Frontal cortex (tissue), 4 donors: Measurements from ENCODE around the gene HEMGN. TPM values are rescaled to one million over a fixed set of nuclear protein-coding genes. Genes with fewer than 3 reads are reported as not detected.
"Not testable (repeated sequence)": the region's sequence is repeated elsewhere in the genome, so short reads cannot be mapped to it uniquely, and the experiment has no call there.

Experiments
- DNase-seq, 2 donors: peaks; one replicate each; pipeline ENCODE4 v3.0.0; 2012; ENCODE audit warnings: low spot score in 2 of 2
- FAIRE-seq: peaks from 2 replicates; lab custom pipeline; 2012; peaks lifted over from hg19 to GRCh38; lab: Jason Lieb, UNC
- total RNA-seq: library from RNA; depleted of rRNA; stranded (reverse); fragments of >200 nt; gene quantifications from one replicate; pipeline ENCODE4 v1.2.3, GENCODE V29; 2014
- donor health status: control.
- donor health status: control.
- donor health status: control.

Gene HEMGN, protein sequence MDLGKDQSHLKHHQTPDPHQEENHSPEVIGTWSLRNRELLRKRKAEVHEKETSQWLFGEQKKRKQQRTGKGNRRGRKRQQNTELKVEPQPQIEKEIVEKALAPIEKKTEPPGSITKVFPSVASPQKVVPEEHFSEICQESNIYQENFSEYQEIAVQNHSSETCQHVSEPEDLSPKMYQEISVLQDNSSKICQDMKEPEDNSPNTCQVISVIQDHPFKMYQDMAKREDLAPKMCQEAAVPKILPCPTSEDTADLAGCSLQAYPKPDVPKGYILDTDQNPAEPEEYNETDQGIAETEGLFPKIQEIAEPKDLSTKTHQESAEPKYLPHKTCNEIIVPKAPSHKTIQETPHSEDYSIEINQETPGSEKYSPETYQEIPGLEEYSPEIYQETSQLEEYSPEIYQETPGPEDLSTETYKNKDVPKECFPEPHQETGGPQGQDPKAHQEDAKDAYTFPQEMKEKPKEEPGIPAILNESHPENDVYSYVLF
- 3.7 TPM for total RNA-seq

DNA sequence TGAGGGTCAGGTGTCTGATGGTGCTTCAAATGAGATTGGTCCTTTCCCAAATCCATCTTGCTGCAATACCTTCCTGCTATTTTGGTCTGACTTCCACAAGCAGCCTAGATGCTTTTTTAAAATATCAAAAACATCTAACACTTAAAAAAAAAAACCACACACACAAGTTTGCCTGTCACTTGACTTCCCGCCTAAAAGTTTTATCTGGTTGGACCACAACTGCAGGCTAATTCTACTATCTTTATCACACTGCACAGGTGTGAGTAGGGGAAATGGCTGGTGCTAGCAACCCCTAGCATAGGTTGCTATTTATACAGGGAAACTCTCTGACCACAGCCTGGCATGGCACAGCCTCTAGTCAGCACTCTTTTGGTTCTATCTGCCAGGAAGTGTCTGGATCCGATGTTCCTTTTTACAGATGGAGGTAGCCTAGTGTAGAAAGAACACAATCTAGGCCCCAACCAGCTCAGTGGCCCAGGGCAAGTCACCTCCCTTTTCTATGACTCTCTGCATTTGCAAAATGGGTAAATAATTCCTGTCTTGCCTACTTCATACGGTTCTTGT, at the start of gene HEMGN:
Gene HEMGN, minus strand, starts transcription at position 92 of the 564 bp plus-strand sequence. Its CDS starts 36 bp downstream, at position 56.
- FAIRE-seq (no peak), DNase-seq (no peak)

DNA sequence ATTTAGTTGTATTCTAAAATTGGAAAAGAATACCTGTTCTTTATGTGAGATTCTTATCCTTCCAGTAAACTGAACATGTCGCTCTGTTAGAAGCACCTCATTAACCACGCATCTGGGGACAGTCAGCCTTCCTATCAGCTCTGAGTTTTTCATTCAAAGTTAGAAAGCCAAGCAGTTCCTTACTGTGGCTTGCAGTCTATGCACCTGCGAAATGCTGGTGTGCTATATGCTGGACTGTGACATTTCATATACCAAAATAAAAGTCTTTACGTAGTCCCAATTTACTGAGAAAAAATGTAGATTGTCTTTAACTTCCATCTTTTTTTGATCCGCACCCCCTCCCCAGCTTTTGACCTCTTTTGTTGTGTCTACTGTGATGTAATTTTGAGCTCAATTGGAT, 49.5 kb upstream of the HEMGN start:
- no peak for FAIRE-seq
- no peak for DNase-seq

DNA sequence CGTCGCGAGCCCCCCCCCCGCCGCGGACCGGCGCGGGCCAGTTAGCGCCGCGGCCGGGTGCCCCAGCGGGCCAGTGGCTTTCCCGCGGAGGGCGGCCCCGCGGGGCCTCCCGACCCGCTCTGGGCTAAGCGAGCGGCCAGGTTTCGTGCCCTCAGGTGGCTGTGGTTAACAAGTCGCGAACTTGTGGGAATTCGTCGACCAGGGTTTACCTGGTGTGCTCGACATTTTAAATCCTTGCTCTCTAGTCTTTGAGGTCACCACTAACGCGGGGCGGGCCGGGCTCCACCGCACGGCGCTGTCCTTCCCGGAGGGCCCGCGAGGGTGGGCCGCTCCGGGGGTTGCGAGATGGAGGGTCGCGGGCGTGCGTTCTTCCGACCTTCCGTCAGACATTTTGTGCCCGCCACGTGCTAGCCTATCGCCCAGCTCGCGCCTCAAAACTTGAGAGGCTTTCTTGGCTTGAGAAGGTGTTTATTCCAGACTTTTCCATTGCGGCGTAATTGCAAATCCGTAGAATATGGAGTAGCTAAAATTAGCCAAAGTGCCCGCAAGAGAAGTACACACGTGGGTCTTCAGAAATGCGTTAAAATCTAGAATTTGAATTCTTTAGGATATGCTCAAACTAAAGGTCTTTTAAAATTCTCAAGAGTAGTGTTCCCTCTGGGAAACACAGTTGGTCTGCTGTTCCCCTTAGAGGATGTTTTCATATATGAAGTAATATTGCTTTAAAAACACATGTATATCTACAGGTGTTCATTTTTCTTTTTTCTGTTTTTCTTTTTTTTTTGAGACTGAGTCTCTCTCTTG, 47.3 kb upstream of the HEMGN start:
- FAIRE-seq, result no peak

DNA sequence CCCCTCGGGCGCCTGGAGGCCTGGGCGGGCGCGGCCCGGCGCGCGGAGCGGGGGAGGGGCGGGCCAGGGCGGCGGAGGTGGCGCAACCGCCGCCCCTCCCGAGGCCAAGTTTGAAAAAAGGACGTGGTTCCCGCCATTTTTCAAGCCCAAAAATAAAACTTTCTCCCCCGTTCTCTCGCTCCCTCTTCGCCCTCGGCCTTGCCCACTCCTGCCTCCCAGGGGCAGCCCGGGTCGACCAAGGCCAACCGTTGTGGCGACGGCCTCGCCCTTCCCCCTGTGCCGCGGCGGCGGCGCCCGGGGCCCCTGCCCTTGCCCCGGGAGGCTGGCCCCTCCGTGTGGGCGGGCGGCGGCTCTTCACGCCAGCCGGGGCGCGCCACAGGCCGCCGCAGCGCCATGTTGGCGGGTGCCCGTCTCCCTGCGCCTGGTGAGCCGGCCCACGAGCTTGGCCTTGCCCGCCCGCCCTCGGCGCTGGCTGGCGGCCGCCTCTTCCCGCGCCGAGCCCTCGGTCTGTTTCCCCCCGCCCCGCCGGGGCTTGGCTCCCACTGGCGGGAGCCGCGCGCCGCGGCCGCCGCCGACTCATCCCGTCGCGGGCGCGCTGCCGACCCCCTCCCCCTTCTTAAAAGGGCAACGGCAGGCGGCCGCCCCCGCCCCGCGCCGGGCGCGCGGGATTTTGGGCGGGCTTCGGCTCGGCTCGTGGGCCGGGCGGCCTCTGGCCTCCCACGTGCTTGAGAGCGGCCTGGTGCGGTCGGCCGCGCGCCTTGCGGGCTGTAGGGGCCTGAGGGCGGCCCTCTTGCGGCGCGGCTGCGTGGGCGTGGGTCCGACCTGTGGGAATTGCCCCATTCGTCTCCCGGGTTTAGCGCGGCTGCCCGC, 46.5 kb upstream of the HEMGN start:
- FAIRE-seq (no peak), DNase-seq (peak; percentile 83 to 86)

More for the DNA sequence above, 47.3 kb upstream of the HEMGN start:
- no peak for DNase-seq

DNA sequence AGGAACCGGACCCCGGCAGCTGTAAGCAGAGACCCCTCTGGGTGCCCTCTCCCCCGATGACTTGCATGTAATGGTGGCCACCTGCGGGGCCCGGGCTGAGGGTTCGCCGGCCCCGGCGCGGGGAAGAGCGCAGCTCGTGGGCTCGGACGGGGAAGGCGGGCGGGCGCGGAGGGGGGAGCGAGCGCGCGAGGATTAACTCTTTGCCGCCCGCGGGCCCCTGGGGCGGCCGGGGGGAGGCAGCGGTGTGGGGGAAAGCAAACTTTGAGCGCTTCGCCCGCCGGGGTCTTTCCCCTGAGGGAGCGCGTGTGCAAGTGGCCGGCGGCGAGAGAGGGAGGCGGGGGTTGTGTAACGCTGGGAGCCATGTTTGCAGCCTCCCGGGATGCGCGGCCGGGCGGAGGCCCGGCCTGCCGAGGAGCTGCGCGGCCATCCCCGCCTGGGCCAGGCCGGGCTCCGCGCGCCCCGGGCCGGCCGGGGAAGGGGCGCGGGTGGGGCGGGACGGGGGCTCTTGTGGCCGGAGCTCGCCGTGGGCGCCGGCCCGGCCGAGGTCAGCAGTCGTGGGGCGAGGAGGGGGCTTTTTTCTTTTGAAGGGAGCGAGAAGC, 45.7 kb upstream of the HEMGN start:
- FAIRE-seq (no peak), DNase-seq (peak; percentile 69 to 83)

DNA sequence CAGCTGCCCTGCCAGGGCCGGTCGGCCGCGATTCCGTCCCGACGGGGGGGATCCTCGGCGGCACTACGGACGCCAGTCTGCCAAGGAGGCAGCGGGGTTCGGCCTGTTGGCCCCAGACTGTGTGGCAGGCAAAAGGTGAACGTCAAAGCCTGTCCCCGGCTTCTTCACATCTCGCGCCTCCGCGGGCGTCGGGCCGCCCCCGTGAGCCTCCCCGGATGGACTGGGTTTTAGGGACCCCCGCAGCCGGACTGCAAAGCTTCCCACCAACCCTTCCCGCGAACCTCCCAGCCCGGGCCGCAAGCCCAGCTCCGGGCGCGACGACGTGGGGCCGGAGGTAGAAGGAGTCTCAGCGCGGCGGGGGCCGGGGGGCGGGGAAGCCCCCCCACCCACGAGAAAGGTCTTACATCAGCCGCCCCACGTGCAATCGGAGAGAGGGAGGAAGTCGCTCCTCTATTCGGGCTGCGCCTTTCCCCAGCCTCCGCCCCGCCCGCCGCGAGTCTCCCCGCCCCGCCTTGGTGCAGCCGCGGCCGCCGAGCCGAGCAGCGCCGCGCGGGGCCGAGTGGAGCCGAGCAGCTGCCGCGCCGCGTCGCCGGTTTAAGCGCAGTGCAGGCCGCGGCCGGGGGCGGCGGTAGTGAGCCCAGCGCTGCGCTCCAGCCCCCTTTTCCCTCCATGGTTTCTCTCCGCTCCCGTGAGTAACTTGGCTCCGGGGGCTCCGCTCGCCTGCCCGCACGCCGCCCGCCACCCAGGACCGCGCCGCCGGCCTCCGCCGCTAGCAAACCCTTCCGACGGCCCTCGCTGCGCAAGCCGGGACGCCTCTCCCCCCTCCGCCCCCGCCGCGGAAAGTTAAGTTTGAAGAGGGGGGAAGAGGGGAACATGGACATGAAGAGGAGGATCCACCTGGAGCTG, 45.0 kb upstream of the HEMGN start, which contains the start of gene ANP32B:
Gene ANP32B, plus strand, starts transcription at position 659 of the 906 bp plus-strand sequence. Its CDS starts 215 bp downstream, at position 874.
- no peak for FAIRE-seq
- peak; percentile 89 to 92 for DNase-seq

DNA sequence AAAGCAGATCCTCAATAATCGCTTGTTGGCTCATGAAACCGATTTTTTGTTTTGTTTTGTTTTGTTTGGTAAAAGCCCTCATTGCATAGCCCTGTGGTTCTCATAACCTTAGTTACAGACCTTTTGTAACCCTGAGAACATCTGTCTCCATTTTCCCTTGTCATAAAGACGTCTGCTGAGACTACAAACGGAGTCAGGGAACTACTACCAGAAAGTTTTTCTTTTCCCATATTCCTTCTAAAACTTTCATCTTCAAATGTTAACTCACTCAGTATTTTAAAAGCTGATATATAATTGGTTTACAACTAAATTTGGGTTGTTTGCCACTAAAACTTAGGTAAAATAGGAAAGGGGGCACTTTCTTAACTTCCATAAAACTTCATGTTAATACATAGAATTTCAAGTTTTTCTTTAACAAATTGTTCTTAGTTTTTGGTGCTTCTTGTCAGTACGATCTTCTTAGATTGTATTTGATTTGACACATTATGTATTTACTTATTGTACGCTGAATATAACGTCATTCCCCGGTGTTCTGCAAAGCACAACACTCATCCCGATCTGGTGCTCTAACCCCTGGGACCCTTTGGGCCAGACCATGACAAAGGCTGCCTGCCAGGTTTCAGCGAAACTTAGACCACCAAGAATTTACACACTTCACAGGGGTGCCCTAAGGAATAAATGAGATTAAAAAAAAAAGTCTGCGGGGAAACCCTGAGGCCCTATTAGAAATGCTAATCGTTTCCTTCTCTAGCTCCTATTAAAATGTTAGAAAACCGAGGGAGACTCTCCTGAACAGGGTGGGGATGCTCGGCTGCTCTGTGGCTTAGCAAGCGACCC, 44.1 kb upstream of the HEMGN start:
- DNase-seq (no peak), FAIRE-seq (no peak)

DNA sequence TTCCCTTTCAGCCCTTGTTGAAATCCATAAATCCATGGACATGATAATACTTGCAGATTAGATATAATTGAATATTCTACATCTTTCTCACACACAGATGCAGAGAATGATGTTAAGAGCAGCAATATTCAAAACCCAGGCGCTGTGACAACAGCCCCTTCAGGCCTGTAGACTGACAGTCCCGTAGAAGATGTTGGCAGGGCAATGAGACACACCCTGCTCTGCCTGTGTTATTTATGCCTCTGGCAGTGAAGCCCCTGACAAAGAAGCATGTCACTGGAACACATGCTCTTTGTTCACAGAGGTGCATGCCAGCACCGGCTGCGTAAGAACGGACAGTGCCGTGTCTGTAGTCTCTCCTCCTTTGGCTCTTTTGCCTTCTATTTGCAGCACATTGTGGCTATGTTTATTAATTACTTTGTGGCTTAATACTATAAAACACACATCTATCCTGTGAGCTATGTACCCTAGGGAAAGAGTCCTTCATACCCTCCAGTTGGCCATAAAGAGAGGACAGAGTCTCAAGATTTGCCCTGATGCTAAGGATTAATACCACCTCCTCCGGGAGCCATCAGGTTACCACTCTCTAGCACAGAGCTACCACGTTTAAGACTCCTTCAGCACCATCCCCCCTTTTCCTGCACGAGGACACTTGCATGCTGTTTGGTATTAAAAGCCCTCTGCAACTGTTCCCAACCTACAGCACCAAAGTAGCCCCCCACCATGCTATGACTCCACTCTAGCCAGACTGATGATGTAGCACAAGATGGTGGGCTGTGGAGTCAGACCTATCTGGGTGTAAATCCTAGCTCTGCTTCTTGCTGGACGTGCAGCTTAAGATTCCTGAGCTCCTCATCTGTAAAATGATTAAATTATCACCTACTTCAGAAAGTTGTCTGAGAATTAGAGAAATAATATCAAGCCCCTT, 43.2 kb upstream of the HEMGN start:
- DNase-seq, result peak in 1 of 2 donors; percentile 44
- no peak for FAIRE-seq

DNA sequence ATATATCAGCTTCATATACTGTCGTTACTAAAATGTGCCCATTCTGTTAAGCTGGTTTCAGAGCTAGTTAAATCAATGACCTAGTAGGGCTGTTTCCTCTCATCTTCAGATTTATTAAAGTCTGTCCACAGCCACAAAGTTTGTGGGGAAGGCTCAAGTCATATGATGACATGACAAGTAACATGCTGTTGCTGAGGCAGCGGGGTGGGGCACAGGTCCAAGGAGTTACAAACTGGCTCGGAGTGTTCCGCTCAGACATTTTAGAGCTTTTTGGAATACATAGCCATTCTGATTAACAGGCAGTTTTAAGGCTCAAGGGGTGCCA, 42.5 kb upstream of the HEMGN start:
- DNase-seq, result no peak
- FAIRE-seq, result no peak

DNA sequence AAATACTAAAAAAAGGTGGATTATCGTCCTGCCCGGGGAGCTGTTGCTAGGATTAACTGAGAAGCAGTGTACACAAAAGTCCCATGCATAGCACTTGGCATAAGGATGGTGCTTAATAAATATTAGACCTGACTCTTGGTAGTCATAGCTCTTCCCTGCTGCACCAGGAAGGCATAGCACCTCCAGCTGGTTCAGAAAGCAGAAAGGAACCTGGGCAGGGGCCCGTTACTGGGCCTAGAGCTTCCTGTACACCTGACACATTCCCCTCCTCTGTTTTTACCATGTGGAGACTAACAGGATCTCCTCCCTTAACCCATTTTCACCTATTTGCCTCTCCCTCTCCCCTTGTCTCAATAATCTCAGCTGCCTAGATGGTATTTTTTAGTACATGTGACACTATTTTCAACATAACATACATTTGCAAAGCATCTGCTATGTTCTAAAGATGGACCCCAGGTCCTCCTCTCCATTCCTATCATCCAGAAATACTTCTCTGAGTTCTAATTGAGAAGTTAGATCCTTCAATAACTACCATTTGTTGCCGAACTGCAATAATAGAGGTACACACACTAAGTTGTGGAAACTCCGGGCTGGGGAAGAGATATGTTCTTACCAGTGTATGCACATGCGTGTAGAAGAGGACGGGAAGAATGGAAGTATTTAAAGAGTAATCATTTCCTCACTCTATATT, 42.0 kb upstream of the HEMGN start:
- no peak for FAIRE-seq
- DNase-seq, result no peak

DNA sequence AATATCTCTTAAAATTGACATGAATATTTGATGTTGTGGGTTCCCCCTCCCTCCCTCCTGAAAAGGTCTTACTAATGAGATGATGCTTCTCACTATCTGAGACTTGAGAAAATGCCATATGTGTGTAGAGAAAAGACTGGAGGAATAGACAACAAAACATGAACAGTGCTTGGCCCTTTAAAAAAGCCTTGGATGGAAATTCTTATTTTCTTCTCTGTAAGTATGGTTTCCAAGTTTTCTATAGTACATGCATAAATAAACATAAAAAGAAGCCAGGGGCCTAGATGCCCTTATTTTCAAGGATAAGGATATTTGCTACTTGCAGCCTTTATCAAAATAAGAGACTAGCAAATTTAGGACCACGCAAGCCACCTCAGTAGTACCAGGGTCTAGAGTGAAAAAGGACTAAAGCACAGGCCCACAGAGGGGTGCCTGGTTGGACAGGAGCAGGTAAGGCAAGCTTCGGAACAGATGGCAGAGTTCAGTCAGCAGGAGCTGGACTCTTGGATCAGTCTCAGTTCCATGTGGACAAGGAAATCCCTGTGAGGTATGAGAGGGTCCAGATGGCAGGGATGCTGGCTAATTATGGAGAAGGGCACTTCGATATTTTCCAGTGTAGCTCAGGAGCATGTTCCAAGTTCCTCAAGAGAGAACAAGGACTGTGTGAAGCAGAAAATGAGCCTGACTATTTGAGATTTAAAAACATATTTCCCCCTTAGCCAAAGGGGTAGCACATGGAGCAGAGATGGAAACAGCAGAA, 40.6 kb upstream of the HEMGN start:
- DNase-seq, result no peak
- FAIRE-seq, result no peak

DNA sequence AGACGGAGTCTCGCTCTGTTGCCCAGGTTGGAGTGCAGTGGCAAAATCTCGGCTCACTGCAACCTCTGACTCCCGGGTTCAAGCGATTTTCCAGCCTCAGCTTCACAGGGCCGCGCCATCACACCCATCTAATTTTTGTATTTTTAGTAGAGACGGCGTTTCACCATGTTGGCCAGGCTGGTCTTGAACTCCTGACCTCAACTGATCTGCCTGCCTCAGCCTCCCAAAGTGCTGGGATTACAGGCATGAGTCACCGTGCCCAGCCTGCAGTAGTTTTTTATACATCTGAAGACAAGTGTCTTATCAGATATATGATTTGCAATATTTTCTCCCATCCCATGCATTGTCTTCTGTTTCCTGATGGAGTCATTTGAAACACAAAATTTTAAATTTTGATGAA, 38.7 kb upstream of the HEMGN start:
- not testable (repeated sequence) for DNase-seq, FAIRE-seq

DNA sequence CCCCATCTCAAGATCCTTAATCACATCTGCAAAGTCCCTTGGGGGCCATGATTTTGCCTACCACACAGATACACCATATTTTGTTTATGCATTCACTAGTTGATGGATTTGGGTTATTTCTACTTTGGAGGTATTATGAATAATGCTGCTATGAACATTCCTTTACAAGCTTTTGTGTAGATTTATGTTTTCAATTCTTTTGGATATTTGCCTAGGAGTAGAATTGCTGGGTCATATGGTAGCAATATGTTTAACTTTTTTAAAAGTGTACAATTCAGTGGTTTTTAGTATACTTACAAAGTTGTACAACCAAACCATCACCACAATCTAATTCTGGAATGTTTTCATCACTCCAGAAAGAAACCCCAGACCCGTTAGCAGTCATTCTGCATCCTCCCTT, 37.4 kb upstream of the HEMGN start:
- FAIRE-seq, result no peak
- DNase-seq, result no peak

DNA sequence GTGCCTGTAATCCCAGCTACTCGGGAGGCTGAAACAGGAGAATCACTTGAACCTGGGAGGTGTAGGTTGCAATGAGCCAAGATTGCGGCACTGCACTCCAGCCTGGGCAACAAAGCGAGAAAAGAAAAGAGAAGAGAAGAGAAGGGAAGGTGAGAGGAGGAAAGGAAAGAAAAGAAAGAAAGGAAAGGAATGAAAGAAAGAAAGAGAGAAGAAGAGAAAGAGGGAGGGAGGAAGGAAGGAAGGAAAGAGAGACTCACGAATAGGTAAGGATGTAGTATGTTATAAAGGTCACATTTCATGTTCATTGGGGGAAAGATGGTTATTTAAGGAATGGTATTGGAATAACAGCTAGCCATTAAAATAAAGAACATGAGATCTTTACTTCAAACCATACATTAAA, 34.8 kb upstream of the HEMGN start:
- DNase-seq, result no peak
- no peak for FAIRE-seq

DNA sequence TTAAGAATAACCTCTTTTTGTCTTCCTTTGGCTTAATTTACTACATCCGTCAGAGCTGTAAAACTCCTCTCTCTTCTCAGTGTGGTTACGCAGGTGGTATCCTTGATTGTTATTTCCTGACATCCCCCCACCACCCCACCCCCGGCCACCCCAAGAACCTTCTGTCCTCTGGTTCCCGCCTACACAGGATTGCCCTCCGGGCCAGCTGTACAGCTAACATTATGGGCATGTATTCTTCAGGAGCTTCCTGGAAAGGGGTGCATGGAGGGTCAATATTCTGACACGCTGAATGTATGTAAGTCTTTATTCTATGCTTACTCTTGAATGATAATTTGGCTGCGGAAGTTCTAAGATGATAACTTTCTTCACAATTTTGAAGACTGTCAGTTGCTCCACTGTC, 32.2 kb upstream of the HEMGN start:
- no peak for FAIRE-seq
- no peak for DNase-seq
